Gastrocnemius medialis (tissue), 4 donors: ENCODE results near the gene BBX.

ENCODE experiments used
- CTCF ChIP-seq, 5 experiments: fragments of 450-650 bp in 3 of 5; fragments of 200-600 bp in 2 of 5; sonication (generic) in 2 of 5; IDR thresholded peaks in 4 of 5; conservative IDR thresholded peaks in 1 of 5; 1 replicate in 4 of 5; 2 replicates in 1 of 5; pipeline ENCODE4 v1.5.1; 2016 to 2019; ENCODE audit warnings: antibody characterized with exemption in 5 of 5, mild to moderate bottlenecking in 3 of 5, moderate library complexity in 3 of 5
- POLR2A ChIP-seq, 2 donors: fragments of 450-650 bp; IDR thresholded peaks; one replicate each; pipeline ENCODE4 v1.6.1; 2017; ENCODE audit warnings: antibody characterized with exemption in 2 of 2, mild to moderate bottlenecking in 2 of 2, moderate library complexity in 2 of 2

GRCh38 chr3:107493134-107493533 is 29.6 kb upstream of the BBX start:
- TF ChIP-seq CTCF (IDR thresholded peaks at IDR 0.05 in 4 of 5, conservative IDR thresholded peaks at IDR 0.05 in 1 of 5), result no peak
- no peak for TF ChIP-seq POLR2A (IDR thresholded peaks at IDR 0.05)
